Uterus (tissue), 2 donors: ENCODE measurements around the gene POU3F3.

Experiments used
- CTCF ChIP-seq, 4 experiments: fragments of 200-600 bp in 2 of 4; fragments of 450-650 bp in 2 of 4; sonication (generic) in 2 of 4; IDR thresholded peaks; one replicate each; pipeline ENCODE4 v1.5.1; 2016 to 2019; ENCODE audit warnings: antibody characterized with exemption in 4 of 4, mild to moderate bottlenecking in 2 of 4, moderate library complexity in 1 of 4
- POLR2A ChIP-seq, 2 donors: fragments of 450-650 bp; IDR thresholded peaks; one replicate each; pipeline ENCODE4 v1.6.1; 2016; ENCODE audit warnings: antibody characterized with exemption in 2 of 2, mild to moderate bottlenecking in 1 of 2, moderate library complexity in 1 of 2

- TF ChIP-seq CTCF (IDR thresholded peaks at IDR 0.05) (no peak), POLR2A (IDR thresholded peaks at IDR 0.05) (no peak)
Measured at GRCh38 chr2:104868505-104868866, 14.6 kb downstream of the POU3F3 start.
